Measurements from ENCODE around the gene GRIA1.

The GRIA1 gene

DNA sequence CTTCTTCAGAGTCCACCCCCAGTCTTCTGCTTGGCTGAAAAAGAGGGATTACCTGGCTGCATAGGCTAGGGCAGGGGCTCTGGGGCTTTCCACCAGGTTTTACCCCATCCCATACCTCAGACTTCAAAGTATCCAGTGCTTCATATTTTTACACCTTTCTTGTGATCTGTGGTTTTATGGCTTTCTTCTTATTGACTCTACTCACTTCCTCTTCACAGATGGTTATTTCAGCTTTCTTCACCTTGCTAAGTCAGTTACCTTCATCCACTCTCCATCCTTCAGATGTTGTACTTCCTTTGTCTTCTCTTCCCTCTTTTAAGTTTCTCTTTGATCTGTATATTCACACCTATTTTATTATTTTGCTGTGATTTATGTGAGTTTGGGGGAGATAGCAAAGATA, 104.3 kb downstream of the GRIA1 start:
- TF ChIP-seq, protein P1, sequence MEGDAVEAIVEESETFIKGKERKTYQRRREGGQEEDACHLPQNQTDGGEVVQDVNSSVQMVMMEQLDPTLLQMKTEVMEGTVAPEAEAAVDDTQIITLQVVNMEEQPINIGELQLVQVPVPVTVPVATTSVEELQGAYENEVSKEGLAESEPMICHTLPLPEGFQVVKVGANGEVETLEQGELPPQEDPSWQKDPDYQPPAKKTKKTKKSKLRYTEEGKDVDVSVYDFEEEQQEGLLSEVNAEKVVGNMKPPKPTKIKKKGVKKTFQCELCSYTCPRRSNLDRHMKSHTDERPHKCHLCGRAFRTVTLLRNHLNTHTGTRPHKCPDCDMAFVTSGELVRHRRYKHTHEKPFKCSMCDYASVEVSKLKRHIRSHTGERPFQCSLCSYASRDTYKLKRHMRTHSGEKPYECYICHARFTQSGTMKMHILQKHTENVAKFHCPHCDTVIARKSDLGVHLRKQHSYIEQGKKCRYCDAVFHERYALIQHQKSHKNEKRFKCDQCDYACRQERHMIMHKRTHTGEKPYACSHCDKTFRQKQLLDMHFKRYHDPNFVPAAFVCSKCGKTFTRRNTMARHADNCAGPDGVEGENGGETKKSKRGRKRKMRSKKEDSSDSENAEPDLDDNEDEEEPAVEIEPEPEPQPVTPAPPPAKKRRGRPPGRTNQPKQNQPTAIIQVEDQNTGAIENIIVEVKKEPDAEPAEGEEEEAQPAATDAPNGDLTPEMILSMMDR (IDR thresholded peaks at IDR 0.05; ENCODE audit: extremely low read depth, missing control alignments), result no peak
- DNase-seq (ENCODE audit: low spot score), result no peak

DNA sequence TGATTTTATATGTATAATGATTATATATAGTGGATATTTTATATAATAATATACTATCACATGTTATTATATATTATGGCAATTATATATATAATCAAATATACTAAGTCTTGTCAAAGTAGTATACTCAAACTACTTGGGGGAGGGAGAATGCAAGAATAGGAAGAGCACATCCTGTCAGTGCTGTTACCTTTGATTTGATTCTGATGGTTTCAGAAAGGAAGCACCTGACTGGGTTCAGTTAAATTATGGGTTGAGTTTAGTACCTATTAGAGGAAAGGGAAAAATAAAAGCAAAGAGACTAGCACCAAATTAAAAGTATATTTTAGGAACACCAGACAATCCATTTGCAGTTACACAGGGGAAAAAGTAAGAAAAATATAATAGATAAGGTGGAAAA, 107.6 kb downstream of the GRIA1 start:
- TF ChIP-seq, protein P1 (IDR thresholded peaks at IDR 0.05; ENCODE audit: extremely low read depth, missing control alignments), result no peak
- no peak for DNase-seq (ENCODE audit: low spot score)

DNA sequence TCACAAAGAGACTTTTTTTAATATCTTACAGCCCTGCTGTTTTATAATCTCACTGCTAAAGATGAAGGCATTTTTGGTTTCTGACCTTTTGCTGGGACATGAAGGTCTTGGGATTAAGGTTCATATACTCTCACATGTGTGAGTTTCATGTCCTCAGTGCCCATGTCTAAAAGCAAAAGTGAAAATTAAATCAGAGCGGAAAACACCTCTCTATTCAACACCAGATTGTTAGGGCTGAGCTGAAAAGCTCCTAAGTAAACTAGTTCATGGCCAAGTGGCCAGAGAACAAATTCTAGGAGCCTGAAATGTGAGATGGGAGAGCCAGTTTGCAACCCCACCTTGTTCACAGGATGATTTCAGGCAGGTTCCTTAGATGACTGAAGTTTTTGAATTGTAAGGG, 110.9 kb downstream of the GRIA1 start:
- TF ChIP-seq, protein P1 (IDR thresholded peaks at IDR 0.05; ENCODE audit: extremely low read depth, missing control alignments), result no peak

DNA sequence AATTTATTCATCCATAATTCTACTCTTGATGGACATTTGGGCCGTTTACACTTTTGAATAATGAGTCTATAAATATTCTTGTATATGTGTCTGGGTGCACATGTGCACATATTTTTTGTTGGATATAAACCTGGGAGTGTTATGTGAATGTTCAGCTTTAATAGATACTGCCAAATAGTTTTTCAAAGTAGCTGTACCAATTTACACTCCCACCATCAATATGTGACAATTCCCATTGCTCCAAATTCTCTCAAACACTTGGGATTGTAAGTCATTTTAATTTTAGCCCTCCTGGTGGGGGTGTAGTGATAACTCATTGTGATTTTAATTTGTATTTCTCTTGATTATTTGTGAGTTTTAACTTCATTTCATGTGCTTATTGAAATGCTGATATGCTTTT, 114.9 kb downstream of the GRIA1 start:
- DNase-seq (ENCODE audit: low spot score), result no peak
- TF ChIP-seq, protein P1 (IDR thresholded peaks at IDR 0.05; ENCODE audit: extremely low read depth, missing control alignments), result no peak

More for the DNA sequence above, 110.9 kb downstream of the GRIA1 start:
- peak; percentile 23 for DNase-seq (ENCODE audit: low spot score)

DNA sequence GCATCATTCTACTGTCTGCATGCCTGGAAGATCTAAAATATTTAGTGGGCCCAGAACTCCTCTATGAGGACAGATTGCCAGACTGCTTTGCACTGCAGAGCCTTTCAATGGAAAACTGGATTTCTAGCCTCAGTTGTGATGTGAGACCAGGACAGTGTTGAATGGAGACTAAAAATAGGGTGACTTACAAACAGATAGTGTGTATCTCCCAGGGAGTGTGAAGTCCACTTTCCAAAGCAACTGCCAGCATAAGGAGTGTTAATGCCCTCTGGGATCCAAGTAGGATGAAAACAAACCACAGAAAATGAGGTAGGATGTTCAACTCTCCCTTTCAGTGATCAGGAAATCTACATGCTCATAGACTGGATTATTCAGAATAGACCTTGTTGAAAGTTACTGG, 119.5 kb downstream of the GRIA1 start:
- no peak for DNase-seq (ENCODE audit: low spot score)
- TF ChIP-seq, protein P1 (IDR thresholded peaks at IDR 0.05; ENCODE audit: extremely low read depth, missing control alignments), result no peak

DNA sequence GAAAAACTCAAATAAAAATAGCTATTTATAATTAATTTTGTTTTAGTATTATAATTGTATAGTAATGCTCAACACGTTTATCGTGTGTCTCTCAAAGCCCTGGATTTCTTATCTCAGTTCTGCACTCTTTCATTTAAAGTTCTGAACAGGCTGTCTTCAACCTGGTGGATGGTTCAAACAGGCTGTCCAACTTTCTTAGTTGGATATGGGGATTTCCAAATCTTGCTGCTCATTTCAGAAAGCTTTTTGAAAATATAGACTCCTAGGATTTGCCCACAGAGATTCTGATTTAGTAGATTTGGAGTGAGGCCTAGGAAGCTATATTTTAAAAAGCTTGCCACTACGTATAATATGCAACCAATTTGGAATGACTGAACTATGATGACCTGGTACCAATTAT, 120.3 kb downstream of the GRIA1 start:
- TF ChIP-seq, protein P1 (IDR thresholded peaks at IDR 0.05; ENCODE audit: extremely low read depth, missing control alignments), result no peak
- no peak for DNase-seq (ENCODE audit: low spot score)

DNA sequence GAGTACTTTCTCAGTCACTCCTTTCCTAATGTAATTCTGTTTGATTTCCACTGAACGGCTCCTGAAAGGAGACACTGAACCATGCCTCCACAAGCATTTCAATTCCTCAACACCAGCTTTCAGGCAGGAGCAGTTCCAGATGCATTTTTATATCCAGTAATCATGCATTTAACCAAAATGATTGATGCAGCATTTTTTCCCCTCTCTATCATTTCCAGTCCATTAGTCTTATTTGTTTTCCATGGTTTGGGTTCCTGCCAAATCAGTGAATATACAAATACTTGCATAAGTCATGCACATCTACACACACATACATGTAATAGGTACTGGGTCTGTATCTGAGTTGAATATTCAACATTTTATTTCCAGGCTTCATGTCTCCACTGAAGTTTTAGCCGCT, 122.7 kb downstream of the GRIA1 start:
- DNase-seq (ENCODE audit: low spot score), result no peak
- TF ChIP-seq, protein P1 (IDR thresholded peaks at IDR 0.05; ENCODE audit: extremely low read depth, missing control alignments), result no peak
